CD4-positive, alpha-beta memory T cell (primary cell): ENCODE data around the gene RNASEH2B. TPM values are rescaled to one million over a fixed set of nuclear protein-coding genes. Genes with fewer than 3 reads are reported as not detected.

Experiments
- CTCF ChIA-PET: fragments of 350-600 bp; sonication (Branson Sonifier 250); formaldehyde crosslinking; loops from one replicate; lab custom pipeline; 2021; ENCODE audit warnings: inconsistent platforms; ENCODE audit not compliant: partially characterized antibody; lab: Charles Lee
- POLR2A ChIA-PET: fragments of 350-600 bp; sonication (Branson Sonifier 250); formaldehyde crosslinking; loops from one replicate; lab custom pipeline; 2021; ENCODE audit not compliant: partially characterized antibody; lab: Charles Lee
- DNase-seq, 5 donors: peaks; one replicate each; pipeline versions ENCODE4 v3.0.0 to v3.0.0-alpha.2; 2020 to 2022; ENCODE audit warnings: mixed read lengths in 1 of 5
- H3K27ac ChIP-seq: one replicate; pipeline ENCODE4 v1.7.0; 2013; ENCODE audit warnings: low read depth, low read length
- H3K27me3 ChIP-seq: 2 replicates; pipeline ENCODE4 v1.7.0; 2013; ENCODE audit warnings: mild to moderate bottlenecking, low read length, moderate library complexity; ENCODE audit not compliant: insufficient read depth
- H3K36me3 ChIP-seq: 2 replicates; pipeline ENCODE4 v1.7.0; 2013; ENCODE audit warnings: mild to moderate bottlenecking, low read length, moderate library complexity; ENCODE audit not compliant: insufficient read depth
- H3K4me1 ChIP-seq: 2 replicates; pipeline ENCODE4 v1.7.0; 2013; ENCODE audit warnings: mild to moderate bottlenecking, low read length, moderate library complexity; ENCODE audit not compliant: insufficient read depth
- H3K4me3 ChIP-seq, 2 donors: one replicate each; pipeline ENCODE4 v1.7.0; 2013; ENCODE audit warnings: low read length in 2 of 2, mild to moderate bottlenecking in 1 of 2
- H3K9me3 ChIP-seq, 2 donors: one replicate each; pipeline ENCODE4 v1.7.0; 2013; ENCODE audit warnings: low read length in 2 of 2, control low read depth in 1 of 2; ENCODE audit not compliant: control insufficient read depth in 1 of 2
- H3K27ac Mint-ChIP-seq, 7 donors: one replicate each; pipeline ENCODE4 v1.8.0; 2020 to 2021; ENCODE audit warnings: mixed read lengths in 7 of 7, mild to moderate bottlenecking in 6 of 7, inconsistent platforms in 3 of 7, moderate library complexity in 3 of 7
- H3K27me3 Mint-ChIP-seq, 2 donors: one replicate each; pipeline ENCODE4 v1.8.0; 2020 to 2021; ENCODE audit warnings: mixed read lengths in 2 of 2
- H3K36me3 Mint-ChIP-seq, 2 donors: one replicate each; pipeline ENCODE4 v1.8.0; 2020 to 2021; ENCODE audit warnings: mixed read lengths in 2 of 2, inconsistent platforms in 1 of 2, mild to moderate bottlenecking in 1 of 2
- H3K4me1 Mint-ChIP-seq, 4 donors: one replicate each; pipeline ENCODE4 v1.8.0; 2020 to 2021; ENCODE audit warnings: mixed read lengths in 4 of 4, mild to moderate bottlenecking in 1 of 4
- H3K4me3 Mint-ChIP-seq, 8 donors: one replicate each; pipeline ENCODE4 v1.8.0; 2020 to 2021; ENCODE audit warnings: mixed read lengths in 8 of 8, mild to moderate bottlenecking in 7 of 8, moderate library complexity in 6 of 8, inconsistent platforms in 3 of 8
- H3K9me3 Mint-ChIP-seq, 8 donors: one replicate each; pipeline ENCODE4 v1.8.0; 2020 to 2021; ENCODE audit warnings: mixed read lengths in 8 of 8, mild to moderate bottlenecking in 5 of 8, inconsistent platforms in 3 of 8, moderate library complexity in 1 of 8
- intact Hi-C: fragments of 100-400 bp; cut with micrococcal nuclease; formaldehyde crosslinking; loops from one replicate; pipeline ENCODE4 v1.15.1; 2023
- polyA plus RNA-seq, 2 donors: library from polyadenylated mRNA; unstranded; fragments of 300-500 nt; fragmentation: Illumina TruSeq; gene quantifications; one replicate each; pipeline ENCODE4 v1.2.3, GENCODE V29; 2021
- total RNA-seq, 2 experiments: library from RNA; stranded (reverse); gene quantifications; one replicate each; pipeline ENCODE4 v1.2.3, GENCODE V29; 2021

Gene RNASEH2B
- 10 to 100 TPM; 88.9 to 96.2 TPM for total RNA-seq
- polyA plus RNA-seq: 100 to 1,000 TPM; 111 to 133 TPM

- Histone ChIP-seq H3K36me3 (no peaks in the 10 kb centered on the region), H3K4me1 (peaks cover 46% of the 10 kb centered on the region), H3K27ac (peak within 1 kb of the TSS; percentile 79), H3K9me3 (no peaks in the 10 kb centered on the region), H3K27me3 (no peaks in the 10 kb centered on the region), H3K4me3 (peak within 1 kb of the TSS; percentile 73 to 92)
- DNase-seq: peak; percentile 75 to 80 (median 79)
- intact Hi-C loops: loop anchor here (1.0 to 5.0 kb wide), 6 partner anchors 17 to 1118 kb away; partner anchors contain the start of gene KPNA3
- Mint-ChIP-seq H3K36me3 (peaks cover 0 to 7% of the 10 kb centered on the region in 2 donors), H3K27ac (peak within 1 kb of the TSS; percentile 89 to 98 (median 95)), H3K4me1 (peaks cover 24 to 36% (median 31%) of the 10 kb centered on the region in 4 donors), H3K27me3 (peaks cover 0 to 2% of the 10 kb centered on the region in 2 donors), H3K4me3 (peak within 1 kb of the TSS; percentile 82 to 98 (median 94)), H3K9me3 (no peaks in the 10 kb centered on the region)
- ChIA-PET POLR2A (interaction anchor here (0.9 to 10.2 kb wide), 12 partner anchors 10 to 1116 kb away, joined by 3 to 181 read pairs (median 10); partner anchors contain the start of genes KPNA3, SPRYD7 and TRIM13), CTCF (interaction anchor here (0.7 to 6.4 kb wide), 9 partner anchors 9 to 974 kb away, joined by 3 to 105 read pairs (median 19); partner anchors contain the start of gene SPRYD7)
These were observed at the start of gene RNASEH2B for GRCh38 chr13:50909605-50910484. Gene RNASEH2B (plus strand): TSS chr13:50909791. CDS start chr13:50910077, 286 bp downstream.

GRCh38 chr13:50864492-50864891, 45.1 kb upstream of the RNASEH2B start:
- POLR2A ChIA-PET: no interaction called here
- intact Hi-C loops: no loop called here
- Histone ChIP-seq H3K4me1 (no peaks in the 10 kb centered on the region), H3K4me3 (no peak overlapping the region), H3K36me3 (no peaks in the 10 kb centered on the region), H3K9me3 (no peaks in the 10 kb centered on the region), H3K27me3 (no peaks in the 10 kb centered on the region), H3K27ac (no peak overlapping the region)
- no peak overlapping the region for H3K27ac Mint-ChIP-seq
- no peaks in the 10 kb centered on the region for H3K4me1 Mint-ChIP-seq
- H3K4me3 Mint-ChIP-seq: no peak overlapping the region
- H3K9me3 Mint-ChIP-seq: peaks cover 0 to 15% (median 6%) of the 10 kb centered on the region in 8 donors
- CTCF ChIA-PET: interaction anchor here (1.2 to 1.3 kb wide), 2 partner anchors 28 to 47 kb away, joined by 3 to 4 read pairs; no protein-coding TSS in a partner anchor
- peaks cover 0 to 4% of the 10 kb centered on the region in 2 donors for H3K36me3 Mint-ChIP-seq
- no peak for DNase-seq
- H3K27me3 Mint-ChIP-seq: no peaks in the 10 kb centered on the region

GRCh38 chr13:50866817-50867636, 42.6 kb upstream of the RNASEH2B start:
- Mint-ChIP-seq H3K36me3 (no peaks in the 10 kb centered on the region), H3K4me3 (no peak overlapping the region), H3K27ac (peak overlapping the region in 1 of 7 donors; percentile 10), H3K4me1 (no peaks in the 10 kb centered on the region), H3K27me3 (no peaks in the 10 kb centered on the region), H3K9me3 (peaks cover 0 to 3% (median 0%) of the 10 kb centered on the region in 8 donors)
- Histone ChIP-seq H3K9me3 (no peaks in the 10 kb centered on the region), H3K4me3 (no peak overlapping the region), H3K36me3 (no peaks in the 10 kb centered on the region), H3K27ac (no peak overlapping the region), H3K4me1 (no peaks in the 10 kb centered on the region), H3K27me3 (no peaks in the 10 kb centered on the region)
- POLR2A ChIA-PET: no interaction called here
- CTCF ChIA-PET: no interaction called here
- intact Hi-C loops: no loop called here
- DNase-seq: no peak

GRCh38 chr13:50867637-50867945, 42.0 kb upstream of the RNASEH2B start:
- Histone ChIP-seq H3K27me3 (no peaks in the 10 kb centered on the region), H3K4me3 (no peak overlapping the region), H3K9me3 (no peaks in the 10 kb centered on the region), H3K36me3 (no peaks in the 10 kb centered on the region), H3K4me1 (no peaks in the 10 kb centered on the region), H3K27ac (no peak overlapping the region)
- ChIA-PET POLR2A (no interaction called here), CTCF (no interaction called here)
- no peak for DNase-seq
- Mint-ChIP-seq H3K4me3 (no peak overlapping the region), H3K27ac (no peak overlapping the region), H3K4me1 (no peaks in the 10 kb centered on the region), H3K36me3 (no peaks in the 10 kb centered on the region), H3K9me3 (peaks cover 0 to 3% (median 0%) of the 10 kb centered on the region in 8 donors), H3K27me3 (no peaks in the 10 kb centered on the region)
- intact Hi-C loops: no loop called here

GRCh38 chr13:50871405-50871804, 38.2 kb upstream of the RNASEH2B start:
- POLR2A ChIA-PET: no interaction called here
- Mint-ChIP-seq H3K27me3 (no peaks in the 10 kb centered on the region), H3K4me1 (no peaks in the 10 kb centered on the region), H3K27ac (no peak overlapping the region), H3K36me3 (no peaks in the 10 kb centered on the region), H3K4me3 (no peak overlapping the region), H3K9me3 (no peaks in the 10 kb centered on the region)
- Histone ChIP-seq H3K27me3 (no peaks in the 10 kb centered on the region), H3K36me3 (no peaks in the 10 kb centered on the region), H3K9me3 (no peaks in the 10 kb centered on the region), H3K27ac (no peak overlapping the region), H3K4me1 (no peaks in the 10 kb centered on the region), H3K4me3 (no peak overlapping the region)
- CTCF ChIA-PET: no interaction called here
- DNase-seq: no peak
- intact Hi-C loops: no loop called here

- no peaks in the 10 kb centered on the region for H3K36me3 Mint-ChIP-seq
- CTCF ChIA-PET: no interaction called here
- Histone ChIP-seq H3K4me1 (no peaks in the 10 kb centered on the region), H3K36me3 (no peaks in the 10 kb centered on the region), H3K27me3 (no peaks in the 10 kb centered on the region), H3K4me3 (no peak overlapping the region), H3K9me3 (no peaks in the 10 kb centered on the region), H3K27ac (no peak overlapping the region)
- H3K27me3 Mint-ChIP-seq: no peaks in the 10 kb centered on the region
- POLR2A ChIA-PET: no interaction called here
- no peak overlapping the region for H3K4me3 Mint-ChIP-seq
- no peaks in the 10 kb centered on the region for H3K4me1 Mint-ChIP-seq
- intact Hi-C loops: no loop called here
- DNase-seq: no peak
- H3K9me3 Mint-ChIP-seq: peaks cover 0 to 2% (median 0%) of the 10 kb centered on the region in 8 donors
- H3K27ac Mint-ChIP-seq: peak overlapping the region in 1 of 7 donors; percentile 69
These were observed 36.1 kb upstream of the RNASEH2B start for GRCh38 chr13:50873467-50873866.

GRCh38 chr13:50873991-50874390, 35.6 kb upstream of the RNASEH2B start:
- H3K36me3 Mint-ChIP-seq: no peaks in the 10 kb centered on the region
- no peaks in the 10 kb centered on the region for H3K4me1 Mint-ChIP-seq
- Histone ChIP-seq H3K36me3 (no peaks in the 10 kb centered on the region), H3K27me3 (no peaks in the 10 kb centered on the region), H3K4me3 (no peak overlapping the region), H3K9me3 (no peaks in the 10 kb centered on the region), H3K27ac (no peak overlapping the region), H3K4me1 (no peaks in the 10 kb centered on the region)
- DNase-seq: no peak
- H3K4me3 Mint-ChIP-seq: no peak overlapping the region
- H3K27ac Mint-ChIP-seq: peak overlapping the region in 1 of 7 donors; percentile 69
- peaks cover 0 to 2% (median 0%) of the 10 kb centered on the region in 8 donors for H3K9me3 Mint-ChIP-seq
- H3K27me3 Mint-ChIP-seq: no peaks in the 10 kb centered on the region
- ChIA-PET CTCF (no interaction called here), POLR2A (no interaction called here)
- intact Hi-C loops: no loop called here
